ENCODE results near the gene NOX5.
"Not testable (repeated sequence)": the region's sequence is repeated elsewhere in the genome, so short reads cannot be mapped to it uniquely, and the experiment has no call there.

Gene NOX5

GRCh38 chr15:69060041-69060481 is 45.6 kb downstream of the NOX5 start:
- no peak for DNase-seq

- no peak for DNase-seq
These were observed 46.2 kb downstream of the NOX5 start for GRCh38 chr15:69060744-69061143.

GRCh38 chr15:69061414-69061842 is 46.9 kb downstream of the NOX5 start:
- no peak for DNase-seq

GRCh38 chr15:69064649-69065048 is 50.2 kb downstream of the NOX5 start:
- DNase-seq: no peak

DNA sequence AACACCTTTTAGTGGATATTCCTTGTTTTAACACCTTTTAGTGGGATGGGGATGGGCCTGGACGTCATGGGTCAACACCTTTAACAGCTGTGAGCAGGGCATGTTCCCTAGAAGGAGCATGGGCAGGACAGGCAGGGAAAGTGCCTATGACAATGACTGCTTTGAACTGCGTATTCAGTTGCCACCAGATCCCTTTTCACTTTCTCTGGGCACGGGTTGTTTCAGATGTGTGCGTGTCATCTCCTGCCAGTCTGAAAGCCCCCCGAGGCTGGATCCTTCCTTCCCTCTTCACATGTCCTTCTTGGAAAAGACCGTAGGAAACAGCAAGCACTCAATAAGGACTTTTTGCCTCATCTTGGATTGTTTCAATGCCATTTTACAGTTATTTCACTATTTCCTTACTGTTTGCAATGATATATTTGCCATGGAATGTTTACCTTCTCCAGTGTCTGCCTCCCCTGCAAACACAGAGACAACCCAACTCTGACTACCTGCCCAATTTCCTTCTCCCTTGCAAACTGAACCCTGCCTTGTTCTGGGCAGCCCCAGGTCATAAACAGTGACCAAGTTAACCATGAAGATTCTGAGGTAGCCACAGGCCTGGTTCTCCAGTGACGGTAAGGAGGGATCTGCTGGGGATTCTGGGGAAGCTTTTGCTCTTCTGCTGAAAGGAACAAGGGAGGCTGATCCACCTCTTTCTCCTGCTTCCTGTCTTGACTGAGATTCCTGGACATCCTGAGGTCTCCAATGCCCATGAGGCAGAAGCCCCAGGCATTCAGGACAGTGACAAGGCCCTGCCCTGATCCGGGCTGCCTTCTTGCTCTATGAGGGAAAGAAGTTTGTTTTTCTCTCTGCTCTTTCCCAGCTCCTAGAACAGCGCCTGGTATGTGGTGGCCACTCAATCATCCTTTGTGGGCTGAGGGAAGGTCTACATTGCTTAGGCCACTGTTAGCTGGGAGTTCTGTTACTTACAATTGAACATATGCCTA is 51.8 kb downstream of the NOX5 start:
- no peak for DNase-seq

- DNase-seq: no peak
These were observed 52.8 kb downstream of the NOX5 start for GRCh38 chr15:69067296-69067695.

DNA sequence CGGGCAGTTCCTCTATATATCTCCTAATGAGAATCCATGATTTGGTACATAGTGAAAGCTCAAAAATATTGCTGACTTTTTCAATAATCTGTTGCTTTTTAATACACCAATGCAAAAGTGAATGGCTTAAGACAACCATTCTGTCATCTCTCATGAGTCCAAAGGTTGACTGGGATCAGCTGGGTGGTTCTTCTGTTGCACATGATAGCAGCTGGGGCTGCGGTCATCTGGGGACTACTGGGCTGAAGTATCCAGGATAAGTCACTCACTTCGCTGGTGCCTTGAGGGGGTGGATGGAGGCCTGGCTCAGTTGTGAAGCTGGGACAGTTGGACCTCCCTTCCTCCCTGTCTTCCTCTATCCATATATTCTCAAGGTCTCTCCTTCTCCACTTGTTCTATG is 53.7 kb downstream of the NOX5 start:
- DNase-seq: no peak

- not testable (repeated sequence) for DNase-seq
These were observed 54.8 kb downstream of the NOX5 start for GRCh38 chr15:69069290-69069689.

- no peak for DNase-seq
These were observed 55.5 kb downstream of the NOX5 start for GRCh38 chr15:69069996-69070395.

DNA sequence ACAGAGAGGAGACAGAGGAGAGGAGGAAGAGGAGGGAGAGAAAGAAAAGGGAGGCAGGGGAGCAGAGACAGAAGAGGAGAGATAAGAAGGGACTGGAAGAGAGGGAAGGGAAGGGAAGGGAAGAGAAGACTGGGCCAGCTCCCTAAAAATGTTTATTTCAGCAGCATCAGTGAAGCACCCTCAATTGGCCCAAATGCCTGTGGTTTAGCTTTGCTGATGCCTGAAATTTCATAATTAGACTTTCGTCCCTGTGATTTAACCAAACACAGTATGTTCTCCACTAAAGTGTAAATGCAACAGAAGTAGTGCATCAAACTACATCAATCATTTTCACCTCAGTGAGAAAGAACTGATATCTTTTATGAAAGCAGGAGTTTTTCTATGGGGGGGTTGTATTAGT is 55.9 kb downstream of the NOX5 start:
- DNase-seq: no peak

DNA sequence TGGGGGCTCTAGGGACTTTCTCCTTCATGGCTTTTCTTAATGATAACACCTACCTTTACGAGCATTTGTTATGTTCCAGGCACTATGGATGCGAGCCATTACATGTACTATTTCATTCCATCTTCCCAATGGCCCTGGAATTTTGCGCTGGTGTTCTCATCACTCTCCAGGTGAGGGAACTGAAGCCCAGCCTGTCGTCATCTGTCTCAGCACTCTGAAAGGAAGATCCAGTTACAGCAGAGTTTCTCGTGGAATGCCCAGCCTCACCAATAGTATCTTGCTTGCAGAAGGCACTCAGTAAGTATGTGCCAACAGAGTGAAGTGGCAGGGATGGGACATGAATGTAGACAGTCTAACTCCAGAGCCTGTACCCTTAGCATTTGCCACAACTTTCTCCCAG is 56.8 kb downstream of the NOX5 start:
- no peak for DNase-seq

- DNase-seq: no peak
These were observed 58.4 kb downstream of the NOX5 start for GRCh38 chr15:69072906-69073305.

DNA sequence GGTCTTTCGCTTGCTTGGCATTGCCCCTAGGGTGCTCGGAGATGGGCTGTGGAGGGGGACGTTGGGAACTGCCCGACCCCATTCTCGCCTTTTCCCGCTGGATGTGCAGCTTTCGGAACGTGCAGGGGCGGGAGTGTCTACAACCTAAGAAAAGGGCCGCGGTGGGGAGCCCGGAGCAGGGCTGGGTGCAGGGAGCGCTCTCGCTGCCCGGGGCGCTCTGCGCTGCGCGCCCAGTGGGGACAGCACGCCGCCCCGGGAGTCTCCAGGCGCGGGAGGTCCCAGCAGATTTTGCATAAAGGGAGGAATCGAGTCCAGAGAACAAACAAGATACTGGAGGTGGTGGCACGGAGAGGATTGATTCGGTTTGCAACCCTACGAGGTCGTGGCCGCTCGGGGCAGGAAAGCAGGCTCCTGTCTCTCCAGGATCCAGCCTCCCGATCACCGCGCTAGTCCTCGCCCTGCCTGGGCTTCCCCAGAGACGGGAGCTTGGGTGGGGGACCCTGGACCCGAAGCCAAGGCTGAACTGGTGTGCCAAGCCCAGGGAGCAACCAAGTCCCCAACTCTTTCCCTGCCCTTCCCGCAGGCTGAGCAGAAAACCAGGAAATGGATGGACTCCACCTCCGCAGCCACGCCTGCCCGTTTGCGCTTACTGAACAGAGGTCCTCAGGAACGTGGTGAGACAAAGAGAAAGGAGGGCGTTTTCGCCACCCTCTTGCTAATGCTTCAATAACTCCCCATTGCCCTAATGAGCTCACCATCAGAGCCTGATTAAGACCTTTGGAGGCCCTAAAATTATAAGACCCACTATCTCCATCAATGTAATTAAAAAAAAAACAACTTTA is 59.7 kb downstream of the NOX5 start:
- DNase-seq: no peak

DNA sequence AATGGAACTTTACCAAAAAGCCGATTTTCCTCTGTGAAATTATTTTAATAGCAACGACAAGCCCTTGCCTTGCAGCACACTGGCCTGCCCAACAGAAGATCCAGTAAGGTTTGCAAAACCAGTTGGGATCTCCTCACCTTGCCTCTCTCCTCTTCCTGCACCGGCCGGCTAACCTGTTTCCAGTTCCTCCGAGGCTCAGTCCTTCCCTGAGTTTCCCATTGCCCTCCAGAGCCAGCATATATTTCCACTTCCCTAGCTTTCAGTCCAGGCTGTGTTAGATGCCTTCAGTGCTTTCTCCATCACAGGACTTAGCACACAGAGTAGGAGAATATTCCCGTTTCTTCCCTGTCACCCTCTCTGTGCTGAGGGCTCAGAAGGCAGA is 60.3 kb downstream of the NOX5 start:
- DNase-seq: no peak

- no peak for DNase-seq
These were observed 60.9 kb downstream of the NOX5 start for GRCh38 chr15:69075440-69075839.

GRCh38 chr15:69076756-69077155 is 62.3 kb downstream of the NOX5 start:
- DNase-seq: no peak

GRCh38 chr15:69078638-69079037 is 64.1 kb downstream of the NOX5 start:
- no peak for DNase-seq

DNA sequence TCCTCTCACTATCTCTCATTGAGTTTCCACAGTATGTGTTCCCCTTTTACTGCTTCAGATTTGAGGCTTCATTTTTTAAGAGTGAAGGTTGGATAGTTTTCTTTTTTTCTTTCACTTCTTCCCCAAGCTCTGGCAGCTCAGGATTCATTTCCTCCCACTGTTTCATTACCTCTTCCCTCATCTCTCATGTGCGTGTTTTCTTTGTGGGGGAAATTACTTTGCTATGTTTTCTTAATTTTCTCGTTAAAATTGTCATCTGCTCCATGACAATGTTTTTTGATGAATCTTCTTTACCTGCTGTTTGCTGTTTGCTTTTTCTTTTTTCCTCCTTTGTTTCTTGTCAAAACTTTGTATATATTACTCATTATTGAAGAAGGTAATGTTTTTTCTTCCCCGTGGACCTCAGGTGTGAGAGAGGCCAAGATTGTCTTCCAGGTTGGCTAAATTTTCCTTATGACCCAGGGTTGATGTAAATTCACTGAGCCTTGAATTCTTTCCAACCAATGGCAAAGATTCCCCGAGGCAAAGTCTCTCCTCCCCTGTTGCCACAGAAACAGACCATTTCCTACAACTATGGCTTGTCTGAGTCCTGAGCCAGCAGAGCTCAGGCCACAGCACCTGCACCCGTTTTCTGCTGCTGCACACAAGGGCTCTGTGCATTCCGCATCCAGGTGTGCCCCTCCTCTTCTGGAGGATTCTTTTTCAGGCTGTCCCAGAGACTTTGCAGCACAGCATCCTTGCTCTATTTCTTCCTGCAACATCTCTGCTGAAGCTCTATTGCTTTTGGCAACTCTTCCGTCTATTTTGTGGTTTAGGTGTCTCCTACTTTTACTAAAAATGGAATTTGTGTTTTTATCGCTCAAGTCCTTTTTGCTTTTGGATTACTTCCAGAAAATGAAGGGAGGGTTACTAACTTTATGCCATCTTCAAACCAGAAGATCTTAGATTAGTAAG is 66.1 kb downstream of the NOX5 start:
- DNase-seq: no peak

GRCh38 chr15:69081310-69082004 is 67.0 kb downstream of the NOX5 start:
- no peak for DNase-seq

DNA sequence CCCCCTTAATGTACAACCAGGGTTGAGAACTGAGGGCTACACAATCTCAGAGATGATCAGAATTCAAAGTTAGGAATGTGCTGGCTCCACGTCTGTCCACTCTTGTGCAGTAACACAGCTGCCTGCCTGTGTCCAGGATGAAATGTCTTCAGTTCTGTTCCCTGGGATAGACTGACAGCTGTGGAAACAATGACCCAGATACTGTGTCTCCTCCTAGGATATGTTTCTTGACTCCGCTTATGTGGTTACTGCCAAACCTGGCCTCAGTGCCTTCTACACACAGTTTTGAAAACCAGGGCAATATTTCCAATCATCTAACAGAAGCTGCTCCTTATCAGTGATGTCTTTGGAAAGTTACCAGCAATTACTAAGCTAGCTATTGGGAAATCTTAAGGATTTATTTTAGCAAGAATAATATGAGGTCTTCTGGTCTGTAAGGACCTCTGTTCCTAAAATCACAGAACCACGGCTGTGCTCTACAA is 67.6 kb downstream of the NOX5 start:
- no peak for DNase-seq

- no peak for DNase-seq
These were observed 68.1 kb downstream of the NOX5 start for GRCh38 chr15:69082554-69082953.

All from activated T-cell treated with anti-CD3 and anti-CD28 coated beads, Interleukin-2, amount 50 U/mL, for 1 hour (primary cell).